NCI-H82 (cell line): ENCODE measurements around the gene ARHGAP15.

Source experiments
- DNase-seq: peaks from one replicate; lab custom pipeline; 2025; lab: John Stamatoyannopoulos, UW

ARHGAP15 gene

GRCh38 chr2:143399631-143400069, 270.4 kb downstream of the ARHGAP15 start:
- DNase-seq, result no peak

GRCh38 chr2:143401861-143402260, 272.6 kb downstream of the ARHGAP15 start:
- DNase-seq, result no peak

DNA sequence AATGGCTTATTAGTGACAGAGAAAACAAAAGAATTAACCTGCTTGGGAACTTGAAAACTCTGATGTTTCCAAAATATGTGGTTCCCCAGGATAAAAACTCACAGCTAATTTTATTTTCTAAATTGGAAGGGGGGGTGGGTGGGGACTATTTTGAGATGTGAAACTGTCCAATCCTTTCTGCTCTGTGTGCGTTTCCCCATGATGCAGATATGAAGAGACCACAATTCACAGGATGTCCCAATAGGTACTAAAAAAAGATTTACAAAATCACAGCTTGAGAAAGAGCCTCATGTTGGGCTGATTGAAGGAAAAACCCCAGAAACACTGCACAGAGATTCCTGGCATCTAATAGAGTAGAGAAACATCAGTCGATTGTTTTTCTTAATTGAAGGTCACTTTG, 273.2 kb downstream of the ARHGAP15 start:
- no peak for DNase-seq

GRCh38 chr2:143410082-143410897, 281.1 kb downstream of the ARHGAP15 start:
- DNase-seq, result no peak

DNA sequence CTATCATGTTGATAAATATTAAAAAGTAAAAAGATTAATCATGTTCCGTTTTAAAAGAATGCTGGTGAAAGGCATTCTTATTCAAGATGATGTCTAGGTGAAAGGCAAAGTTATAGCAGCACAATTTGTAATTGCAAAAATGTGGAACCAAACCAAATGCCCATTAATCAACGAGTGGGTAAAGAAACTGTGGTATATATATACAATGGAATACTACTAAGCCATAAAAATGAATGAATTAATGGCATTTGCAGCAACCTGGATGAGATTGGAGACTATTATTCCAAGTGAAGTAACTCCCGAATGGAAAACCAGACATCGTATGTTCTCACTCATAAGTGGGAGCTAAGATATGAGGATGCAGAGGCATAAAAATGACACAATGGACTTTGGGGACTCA, 286.4 kb downstream of the ARHGAP15 start:
- DNase-seq, result no peak

- DNase-seq, result no peak
Observed at GRCh38 chr2:143417428-143417827, 288.2 kb downstream of the ARHGAP15 start.

GRCh38 chr2:143420313-143420712, 291.1 kb downstream of the ARHGAP15 start:
- DNase-seq, result no peak

DNA sequence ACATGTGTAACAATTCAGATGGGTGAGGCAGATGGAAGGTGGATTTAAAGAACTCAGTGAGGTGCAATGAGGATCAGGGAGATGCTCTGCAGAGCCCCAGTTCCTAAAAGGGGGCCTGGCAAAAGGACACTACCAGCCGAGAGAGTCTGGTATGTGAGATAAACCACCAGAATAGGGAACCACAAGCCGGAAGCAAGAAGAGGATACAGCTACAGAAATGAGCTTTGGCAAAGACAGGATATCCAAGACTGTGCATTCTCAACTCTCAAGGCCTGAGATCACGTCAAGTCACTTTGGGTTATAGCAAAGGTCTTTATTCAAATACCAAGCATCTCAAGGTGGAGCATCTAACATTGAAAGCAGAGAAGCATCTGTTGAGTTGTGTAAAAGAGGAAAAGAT, 293.5 kb downstream of the ARHGAP15 start:
- DNase-seq, result no peak

GRCh38 chr2:143425896-143426295, 296.7 kb downstream of the ARHGAP15 start:
- DNase-seq, result no peak

- no peak for DNase-seq
Observed at GRCh38 chr2:143426296-143426695, 297.1 kb downstream of the ARHGAP15 start.

GRCh38 chr2:143428700-143429099, 299.5 kb downstream of the ARHGAP15 start:
- DNase-seq, result no peak

DNA sequence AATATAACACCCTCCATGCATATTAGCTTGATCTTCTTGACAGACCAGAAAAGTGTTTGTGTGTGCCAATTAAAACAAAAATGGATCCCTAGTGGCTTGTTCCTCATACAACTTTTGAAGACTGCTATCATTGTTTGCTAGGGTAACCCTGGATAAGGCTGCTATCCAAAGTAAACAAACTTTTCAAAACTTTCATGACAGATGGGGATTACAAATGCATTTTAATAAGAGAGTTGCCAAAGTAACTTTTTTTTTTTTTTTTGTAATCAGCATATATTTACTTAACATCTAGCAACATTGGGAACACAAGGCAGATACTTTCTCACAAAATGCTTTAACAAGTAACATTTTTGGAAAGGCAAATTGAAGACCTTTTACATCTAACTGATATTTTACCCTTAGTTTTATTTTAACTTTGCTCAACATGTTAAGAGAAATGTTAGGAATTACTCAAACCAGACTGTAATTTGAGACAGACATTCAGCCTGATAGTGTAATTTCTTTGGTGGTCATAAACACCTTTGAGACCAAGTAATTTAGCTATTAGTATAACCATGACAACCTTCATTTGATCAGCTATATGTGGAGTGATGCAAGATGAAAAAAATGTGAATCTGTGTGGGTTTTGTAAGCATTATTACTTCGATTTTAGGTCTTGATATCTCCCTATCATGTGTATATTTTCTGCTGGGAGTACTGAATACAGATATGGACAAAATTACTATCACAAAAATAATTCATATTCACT, 300.9 kb downstream of the ARHGAP15 start:
- DNase-seq, result no peak

DNA sequence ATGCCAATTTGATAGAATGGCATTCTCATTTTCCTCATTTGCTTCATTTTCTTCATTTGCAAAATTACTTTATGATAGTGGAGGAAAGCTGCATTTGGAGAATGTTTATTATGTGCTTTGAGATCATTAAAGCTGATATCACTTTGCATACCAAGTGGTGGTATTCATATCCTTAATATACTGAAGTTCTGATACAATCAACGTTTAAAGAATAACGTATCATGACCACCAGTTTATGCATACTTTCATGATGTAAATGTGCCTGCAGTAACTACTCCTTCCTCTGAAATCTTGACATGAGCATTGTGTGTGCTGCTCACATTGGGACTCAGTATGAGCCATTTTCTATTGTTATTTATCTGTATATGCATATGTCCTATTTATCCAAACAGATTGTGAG, 302.1 kb downstream of the ARHGAP15 start:
- no peak for DNase-seq

GRCh38 chr2:143433251-143433650, 304.0 kb downstream of the ARHGAP15 start:
- peak; percentile 70 for DNase-seq

- no peak for DNase-seq
Observed at GRCh38 chr2:143433840-143434239, 304.6 kb downstream of the ARHGAP15 start.

- no peak for DNase-seq
Observed at GRCh38 chr2:143434445-143434844, 305.2 kb downstream of the ARHGAP15 start.

GRCh38 chr2:143435131-143435530, 305.9 kb downstream of the ARHGAP15 start:
- DNase-seq, result no peak

GRCh38 chr2:143436951-143437350, 307.7 kb downstream of the ARHGAP15 start:
- no peak for DNase-seq

DNA sequence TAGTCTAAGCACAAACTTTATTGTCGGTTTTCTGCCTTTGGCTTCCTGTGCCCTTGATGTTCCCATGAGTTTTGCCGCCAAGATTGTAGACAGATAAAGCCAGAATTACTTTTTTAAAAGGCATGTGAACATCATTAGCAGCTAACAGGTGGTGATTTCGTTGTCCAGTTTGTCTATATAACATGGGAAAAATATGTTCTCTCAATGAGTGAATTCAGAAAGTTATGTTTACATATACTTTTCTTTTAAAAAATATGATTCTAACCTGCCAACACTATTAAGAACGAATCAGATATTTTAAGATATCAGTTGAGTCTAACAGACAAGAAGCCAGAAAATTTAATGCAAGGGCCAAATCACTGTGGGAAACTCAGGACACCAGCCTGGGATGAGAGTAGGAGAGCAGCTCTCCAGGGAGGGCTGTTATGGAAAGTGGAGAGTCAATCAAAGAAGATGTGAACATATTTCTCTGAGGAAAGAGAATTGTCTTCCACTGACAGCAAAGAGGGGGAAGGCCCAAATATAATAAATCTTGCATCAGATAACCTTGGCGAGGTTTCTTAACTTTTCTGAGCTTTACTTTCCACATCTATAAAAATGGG, 311.3 kb downstream of the ARHGAP15 start:
- no peak for DNase-seq

GRCh38 chr2:143442193-143442592, 313.0 kb downstream of the ARHGAP15 start:
- no peak for DNase-seq

DNA sequence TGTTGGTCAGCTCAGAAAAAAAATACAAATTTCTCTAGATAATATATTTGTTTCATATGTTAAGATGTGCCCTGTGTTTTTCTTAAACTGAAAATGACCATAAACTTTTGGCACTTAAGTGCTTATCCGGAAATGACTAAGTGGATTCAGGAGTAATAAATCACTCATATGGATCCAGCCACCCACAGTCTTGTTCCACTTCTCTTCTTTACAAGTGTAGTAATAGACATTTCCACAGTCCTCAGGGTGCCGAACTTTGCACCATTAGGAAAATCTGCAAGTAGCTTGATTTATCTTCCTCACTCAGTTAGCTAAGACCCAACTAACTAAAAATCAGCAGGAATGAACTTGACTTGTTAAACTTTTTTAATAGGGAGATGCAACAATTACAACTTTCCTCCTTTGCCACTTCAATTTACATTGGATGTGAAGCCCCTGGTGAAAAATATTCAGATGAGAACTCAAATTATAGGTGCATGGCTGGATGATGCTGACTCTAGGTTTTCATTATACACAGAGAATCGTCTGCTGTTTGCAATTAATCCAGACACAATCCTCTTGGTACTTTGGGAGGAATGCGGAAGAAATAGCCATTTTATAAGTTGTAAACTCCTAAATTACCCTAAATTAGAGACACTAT, 322.5 kb downstream of the ARHGAP15 start:
- peak; percentile 24 for DNase-seq

DNA sequence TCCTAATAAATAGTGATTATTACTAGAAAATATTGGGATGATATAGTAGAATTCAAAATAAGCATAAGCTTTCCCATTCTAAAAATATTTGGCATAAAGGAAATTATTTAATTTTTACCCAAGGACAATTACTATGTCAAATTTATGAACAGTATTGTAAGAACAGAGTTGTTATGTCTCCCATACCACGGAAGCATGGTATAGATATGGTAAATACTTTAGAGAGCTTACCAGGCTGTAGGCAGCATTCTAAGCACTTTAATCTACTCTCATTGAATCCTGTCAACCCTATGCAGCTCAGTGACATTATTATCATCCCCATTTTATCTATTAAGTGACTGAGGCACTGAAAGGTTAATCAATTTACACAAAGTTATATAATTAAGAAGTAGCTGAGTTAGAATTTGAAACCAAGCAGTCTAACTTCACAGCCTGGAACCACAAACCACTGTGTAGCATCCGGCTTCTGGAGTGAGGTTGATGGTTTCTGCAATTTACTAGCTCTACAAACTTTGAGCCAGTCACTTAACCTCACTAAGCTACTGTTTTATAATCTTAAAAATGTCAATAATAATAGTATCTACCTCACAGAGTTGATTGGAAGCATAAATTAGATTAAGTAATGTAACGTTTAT, 323.7 kb downstream of the ARHGAP15 start:
- DNase-seq, result no peak
